Adrenal gland (tissue), 12 donors: Measurements from ENCODE around the gene TMBIM6. TPM values are rescaled to one million over a fixed set of nuclear protein-coding genes. Genes with fewer than 3 reads are reported as not detected.

Experiments
- DNase-seq, 7 donors: peaks; one replicate each; pipeline ENCODE4 v3.0.0-alpha.2; 2019 to 2020
- H3K27ac ChIP-seq, 5 donors: fragments of 200-600 bp; sonication (generic) in 4 of 5; 1 replicate in 3 of 5; 2 replicates in 2 of 5; pipeline versions ENCODE4 v1.5.1 to v1.8.0; 2016 to 2020; ENCODE audit warnings: mild to moderate bottlenecking in 1 of 5
- H3K27me3 ChIP-seq: fragments of 200-600 bp; 2 replicates; pipeline ENCODE4 v1.8.0; 2021
- H3K36me3 ChIP-seq, 2 donors: fragments of 200-600 bp; replicated peaks in 1 of 2; 1 replicate in 1 of 2; 2 replicates in 1 of 2; pipeline versions ENCODE4 v1.5.1 to v1.8.0; 2018 to 2022
- H3K4me1 ChIP-seq, 2 donors: fragments of 200-600 bp; replicated peaks in 1 of 2; 1 replicate in 1 of 2; 2 replicates in 1 of 2; pipeline versions ENCODE4 v1.5.1 to v1.8.0; 2018 to 2021
- H3K4me3 ChIP-seq, 4 donors: fragments of 200-600 bp; sonication (generic) in 3 of 4; one replicate each; pipeline ENCODE4 v1.5.1; 2016 to 2018
- H3K9me3 ChIP-seq, 3 donors: fragments of 200-600 bp; sonication (generic) in 1 of 3; replicated peaks in 1 of 3; 1 replicate in 2 of 3; 2 replicates in 1 of 3; pipeline versions ENCODE4 v1.5.1 to v1.8.0; 2016 to 2021
- CTCF ChIP-seq, 6 experiments: fragments of 450-650 bp in 4 of 6; fragments of 200-600 bp in 2 of 6; sonication (generic) in 1 of 6; IDR thresholded peaks; 1 replicate in 5 of 6; 2 replicates in 1 of 6; pipeline versions ENCODE4 v1.5.1 to v1.8.0; 2016 to 2021; ENCODE audit warnings: antibody characterized with exemption in 6 of 6, mild to moderate bottlenecking in 2 of 6, moderate library complexity in 1 of 6
- POLR2A ChIP-seq, 2 donors: fragments of 450-650 bp; IDR thresholded peaks; one replicate each; pipeline ENCODE4 v1.6.1; 2017; ENCODE audit warnings: antibody characterized with exemption in 2 of 2, mild to moderate bottlenecking in 2 of 2, moderate library complexity in 1 of 2
- WGBS, 4 donors: extraction: QIAGEN DNeasy Blood & Tissue Kit in 2 of 4; methylation state at CpG; one replicate each; pipeline versions ENCODE4 v1.1.5 to v1.1.7; 2013 to 2017; 5-methylcytosine and 5-hydroxymethylcytosine counted together
- intact Hi-C, 2 donors: fragments of 100-400 bp; cut with DNase I; formaldehyde crosslinking; loops; one replicate each; pipeline versions ENCODE4 v1.14.1 to v1.15.0; 2022 to 2023
- polyA plus RNA-seq, 3 donors: library from polyadenylated mRNA; stranded (reverse); fragments of 200-250 nt in 2 of 3; fragments of 350-450 nt in 1 of 3; fragmentation: Illumina TruSeq in 1 of 3; extraction: RNeasy Lipid Tissue Mini Kit (QIAGEN cat#74804) in 1 of 3; gene quantifications; one replicate each; pipeline ENCODE4 v1.2.3, GENCODE V29; 2013 to 2014
- total RNA-seq, 9 donors: library from RNA; depleted of rRNA in 4 of 9; stranded (reverse); fragments of >200 nt in 4 of 9; fragments of 120-200 nt in 1 of 9; fragmentation: NEBNext Ultra II Directional in 1 of 9; extraction: Animal tissue kit (Norgen Biotek cat#: 25700) in 1 of 9; gene quantifications; one replicate each; pipeline versions ENCODE4 v1.1.0 to v1.2.4, GENCODE V29; 2013 to 2023
- donor health status: healthy with polysubstance abuse.
- donor health status: Bipolar disorder and iron deficiency.
- donor health status: DM: yes; HTN: yes; CAD: no.
- donor health status: DM: no; HTN: no; CAD: no.
- donor health status: DM: no; HTN: no; CAD: no.
- donor health status: DM: yes; HTN: yes; CAD: no.

Gene TMBIM6
- total and polyA plus RNA-seq, 12 donors = 134 to 874 (median 718) TPM

GRCh38 chr12:49794021-49794420 lies 52.7 kb downstream of the TMBIM6 start:
- 86 to 95% (median 91%) methylated on average over 4 to 5 of the region's 5 CpGs for WGBS, 4 donors
- H3K27me3 ChIP-seq = no peaks in the 10 kb centered on the region
- H3K36me3 ChIP-seq = peaks cover 0 to 73% of the 10 kb centered on the region in 2 donors
- no peak for DNase-seq
- no peak overlapping the region for H3K4me3 ChIP-seq
- intact Hi-C loops = no loop called here
- no peaks in the 10 kb centered on the region for H3K4me1 ChIP-seq
- H3K27ac ChIP-seq = no peak overlapping the region
- TF ChIP-seq CTCF (IDR thresholded peaks at IDR 0.05) = no peak
- no peak for TF ChIP-seq POLR2A (IDR thresholded peaks at IDR 0.05)
- H3K9me3 ChIP-seq = no peaks in the 10 kb centered on the region

- intact Hi-C loops = no loop called here
- TF ChIP-seq POLR2A (IDR thresholded peaks at IDR 0.05) (no peak), CTCF (IDR thresholded peaks at IDR 0.05) (no peak)
- Histone ChIP-seq H3K36me3 (peaks cover 0 to 79% of the 10 kb centered on the region in 2 donors), H3K27me3 (no peaks in the 10 kb centered on the region), H3K4me1 (no peaks in the 10 kb centered on the region), H3K4me3 (no peak overlapping the region), H3K27ac (no peak overlapping the region), H3K9me3 (no peaks in the 10 kb centered on the region)
- 92 to 95% (median 93%) methylated on average over 15 to 32 of the region's 32 CpGs for WGBS, 4 donors
- no peak for DNase-seq
Observed at GRCh38 chr12:49794811-49795653, 53.7 kb downstream of the TMBIM6 start.

GRCh38 chr12:49795654-49796105 lies 54.3 kb downstream of the TMBIM6 start:
- DNase-seq = no peak
- Histone ChIP-seq H3K27me3 (no peaks in the 10 kb centered on the region), H3K4me1 (peaks cover 0 to 2% of the 10 kb centered on the region in 2 donors), H3K9me3 (no peaks in the 10 kb centered on the region), H3K27ac (no peak overlapping the region), H3K4me3 (no peak overlapping the region), H3K36me3 (peaks cover 0 to 83% of the 10 kb centered on the region in 2 donors)
- intact Hi-C loops = no loop called here
- no peak for TF ChIP-seq POLR2A (IDR thresholded peaks at IDR 0.05)
- no peak for TF ChIP-seq CTCF (IDR thresholded peaks at IDR 0.05)
- WGBS, 4 donors = 79 to 92% (median 90%) methylated on average over 11 to 12 of the region's 12 CpGs; no CpG with 5 or more reads in 1 of the 4 donors

GRCh38 chr12:49796155-49796554 lies 54.8 kb downstream of the TMBIM6 start:
- Histone ChIP-seq H3K27me3 (no peaks in the 10 kb centered on the region), H3K4me3 (no peak overlapping the region), H3K4me1 (peaks cover 0 to 7% of the 10 kb centered on the region in 2 donors), H3K27ac (no peak overlapping the region), H3K36me3 (peaks cover 0 to 88% of the 10 kb centered on the region in 2 donors), H3K9me3 (no peaks in the 10 kb centered on the region)
- TF ChIP-seq POLR2A (IDR thresholded peaks at IDR 0.05) = no peak
- no peak for TF ChIP-seq CTCF (IDR thresholded peaks at IDR 0.05)
- DNase-seq = no peak
- intact Hi-C loops = no loop called here
- 91 to 94% (median 92%) methylated on average over 7 to 12 of the region's 12 CpGs for WGBS, 4 donors
